Ectodermal cell (in vitro differentiated cells): ENCODE measurements around the gene DSCAML1.

ENCODE experiments used
- H3K27ac ChIP-seq: 2 replicates; pipeline ENCODE4 v1.7.0; 2013; ENCODE audit warnings: mild to moderate bottlenecking, low read depth, low read length; ENCODE audit not compliant: insufficient read depth, poor library complexity, severe bottlenecking
- H3K27me3 ChIP-seq: 2 replicates; pipeline ENCODE4 v1.7.0; 2013; ENCODE audit warnings: mild to moderate bottlenecking, low read length; ENCODE audit not compliant: insufficient read depth, control insufficient read depth, poor library complexity, severe bottlenecking
- H3K36me3 ChIP-seq: one replicate; pipeline ENCODE4 v1.7.0; 2013; ENCODE audit warnings: low read length; ENCODE audit not compliant: control insufficient read depth, insufficient read depth
- H3K4me1 ChIP-seq: one replicate; pipeline ENCODE4 v1.7.0; 2013; ENCODE audit warnings: low read length; ENCODE audit not compliant: control insufficient read depth, insufficient read depth
- H3K4me3 ChIP-seq: 2 replicates; pipeline ENCODE4 v1.7.0; 2013; ENCODE audit warnings: low read depth, low read length, control low read depth; ENCODE audit not compliant: insufficient read depth
- H3K9me3 ChIP-seq: 2 replicates; pipeline ENCODE4 v1.7.0; 2013; ENCODE audit warnings: mild to moderate bottlenecking, low read length, moderate library complexity; ENCODE audit not compliant: control insufficient read depth
- WGBS, 2 experiments: methylation state at CpG; one replicate each; pipeline ENCODE4 v1.1.7; 2013; ENCODE audit warnings: missing lambda C conversion rate in 2 of 2; 5-methylcytosine and 5-hydroxymethylcytosine counted together

Gene DSCAML1

DNA sequence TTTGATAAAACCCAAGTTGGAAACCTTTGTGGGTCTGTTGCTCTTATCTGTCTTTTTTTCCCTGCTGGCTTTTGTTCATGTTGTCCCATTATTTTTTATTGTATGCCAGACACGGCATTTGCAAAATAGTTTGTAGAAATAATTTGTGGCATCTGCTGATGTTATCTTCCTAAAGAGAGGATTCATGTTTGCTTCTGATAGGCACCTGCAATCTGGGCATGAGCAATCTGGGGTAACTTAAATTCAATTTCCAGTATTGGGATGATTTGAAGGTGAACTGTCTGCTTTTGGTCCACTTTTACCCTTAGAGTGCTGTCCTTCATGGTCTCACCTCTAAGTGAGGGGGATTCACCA is 342.5 kb downstream of the DSCAML1 start:
- H3K9me3 ChIP-seq, result no peaks in the 10 kb centered on the region
- H3K4me3 ChIP-seq, result no peak overlapping the region
- H3K4me1 ChIP-seq, result no peaks in the 10 kb centered on the region
- 94 to 100% methylated on average over 1 of the region's 1 CpG for WGBS, 2 experiments
- no peaks in the 10 kb centered on the region for H3K36me3 ChIP-seq
- H3K27me3 ChIP-seq, result no peaks in the 10 kb centered on the region
- H3K27ac ChIP-seq, result no peak overlapping the region

DNA sequence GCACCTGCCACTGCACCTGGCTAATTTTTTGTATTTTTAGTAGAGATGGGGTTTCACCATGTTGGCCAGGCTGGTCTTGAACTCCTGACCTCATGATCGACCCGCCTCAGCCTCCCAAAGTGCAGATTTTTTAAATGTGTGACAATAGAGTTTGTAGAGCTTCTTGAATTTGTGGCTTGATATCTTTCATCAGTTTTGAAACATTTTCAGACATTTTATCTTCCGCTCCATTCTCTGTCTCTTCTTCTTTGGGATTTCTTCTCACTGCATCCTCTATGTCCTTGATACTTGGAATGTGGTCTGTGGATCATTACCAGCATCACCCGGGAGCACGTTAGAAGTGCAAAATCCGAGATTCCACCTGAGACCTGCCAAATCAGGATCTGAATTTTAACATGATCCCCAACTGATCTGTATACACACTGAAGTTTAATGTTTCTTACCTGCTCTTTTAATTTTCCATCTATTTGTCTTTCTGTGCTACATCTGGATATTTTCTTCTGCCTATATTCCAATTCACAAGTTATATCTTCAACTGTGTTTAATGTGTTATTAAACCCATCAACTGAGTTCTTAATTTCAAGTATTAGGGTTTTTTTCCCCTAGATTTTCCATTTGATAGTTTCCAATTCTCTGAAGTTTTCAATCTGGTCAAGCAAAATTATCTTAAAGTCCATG is 343.0 kb downstream of the DSCAML1 start:
- H3K4me3 ChIP-seq, result no peak overlapping the region
- no peaks in the 10 kb centered on the region for H3K27me3 ChIP-seq
- H3K9me3 ChIP-seq, result no peaks in the 10 kb centered on the region
- no peaks in the 10 kb centered on the region for H3K36me3 ChIP-seq
- no peak overlapping the region for H3K27ac ChIP-seq
- WGBS, 2 experiments, result 91 to 94% methylated on average over 6 of the region's 6 CpGs
- no peaks in the 10 kb centered on the region for H3K4me1 ChIP-seq

DNA sequence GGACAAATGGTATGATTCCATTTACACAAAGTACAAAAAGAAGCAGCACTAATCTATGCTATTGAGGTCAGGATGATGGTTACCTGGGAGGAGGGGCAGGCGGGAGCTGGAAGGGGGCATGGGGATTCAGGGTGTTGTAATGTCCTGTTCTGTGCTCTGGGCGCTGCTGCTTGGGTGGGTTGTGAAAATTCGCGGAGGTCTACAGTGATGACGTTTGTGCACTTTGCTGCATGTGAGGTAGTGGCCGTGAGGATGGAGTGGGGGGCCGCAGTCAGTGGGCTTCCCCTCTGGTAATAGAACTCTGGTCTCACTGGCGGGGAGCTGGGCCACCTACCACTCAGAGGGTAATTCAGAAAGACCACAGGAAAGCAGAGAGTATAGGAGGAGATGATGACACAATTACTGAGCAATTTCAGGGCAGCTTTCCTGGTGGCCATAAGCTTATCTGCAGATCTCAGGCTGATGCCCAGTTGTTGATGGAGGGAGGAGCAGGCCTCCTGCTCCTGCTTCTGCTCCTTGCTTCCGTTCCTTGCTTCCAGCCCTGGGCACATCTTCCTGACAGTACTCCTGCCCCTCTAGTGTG is 347.8 kb downstream of the DSCAML1 start:
- 93% methylated on average over 9 of the region's 9 CpGs for WGBS, 2 experiments

DNA sequence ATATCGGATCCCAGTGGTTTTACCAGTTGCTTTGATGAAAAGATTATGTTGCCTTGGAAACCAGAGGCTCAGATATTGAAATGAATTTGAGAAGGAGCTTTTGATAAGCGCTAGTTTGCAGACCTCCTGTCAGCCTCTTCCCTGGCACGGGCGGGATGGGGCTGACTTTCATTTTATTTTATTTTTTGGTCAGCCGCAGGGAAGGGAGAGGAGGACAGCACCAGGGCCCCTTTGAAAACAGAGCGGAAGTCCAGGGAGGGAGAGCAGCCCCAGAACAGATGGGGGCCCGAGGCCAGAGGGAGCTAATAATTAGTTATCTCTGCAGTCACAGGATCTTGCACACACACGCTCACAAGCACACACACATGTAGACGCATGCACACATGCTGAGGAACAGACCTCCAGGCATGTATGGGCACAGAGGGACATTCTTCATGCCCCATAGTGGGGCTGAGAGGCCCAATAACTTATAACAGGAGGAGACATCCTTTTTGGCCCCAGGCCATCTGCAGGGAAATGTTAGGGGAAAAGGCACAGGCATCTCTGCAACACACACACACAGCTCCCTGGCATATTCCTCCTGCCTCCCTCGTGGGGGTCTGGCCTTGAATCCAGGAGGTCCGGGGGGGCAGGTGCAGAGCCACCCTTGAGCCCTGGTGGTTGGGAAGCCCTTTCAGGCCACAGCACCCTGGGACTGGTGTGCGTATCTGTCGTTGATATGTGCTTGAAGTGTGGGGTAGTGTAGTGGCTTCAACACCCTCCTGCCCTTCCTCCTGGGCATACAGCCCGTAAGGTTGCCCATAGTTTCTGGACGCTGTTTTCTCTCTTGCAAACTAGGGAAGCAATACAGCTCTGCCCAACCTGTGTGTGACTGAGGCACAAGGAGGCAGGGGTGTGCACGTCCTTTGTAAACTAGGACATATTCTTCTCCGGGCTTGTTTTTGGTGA is 352.0 kb downstream of the DSCAML1 start:
- WGBS, 2 experiments, result 88 to 89% methylated on average over 17 of the region's 17 CpGs
- no peak overlapping the region for H3K27ac ChIP-seq
- no peaks in the 10 kb centered on the region for H3K9me3 ChIP-seq
- H3K36me3 ChIP-seq, result no peaks in the 10 kb centered on the region
- H3K4me3 ChIP-seq, result no peak overlapping the region
- peaks cover 19% of the 10 kb centered on the region for H3K27me3 ChIP-seq
- H3K4me1 ChIP-seq, result peaks cover 9% of the 10 kb centered on the region

More for the DNA sequence above, 347.8 kb downstream of the DSCAML1 start:
- Histone ChIP-seq H3K9me3 (no peaks in the 10 kb centered on the region), H3K36me3 (no peaks in the 10 kb centered on the region), H3K4me1 (no peaks in the 10 kb centered on the region), H3K27ac (no peak overlapping the region), H3K27me3 (peaks cover 1% of the 10 kb centered on the region), H3K4me3 (no peak overlapping the region)

DNA sequence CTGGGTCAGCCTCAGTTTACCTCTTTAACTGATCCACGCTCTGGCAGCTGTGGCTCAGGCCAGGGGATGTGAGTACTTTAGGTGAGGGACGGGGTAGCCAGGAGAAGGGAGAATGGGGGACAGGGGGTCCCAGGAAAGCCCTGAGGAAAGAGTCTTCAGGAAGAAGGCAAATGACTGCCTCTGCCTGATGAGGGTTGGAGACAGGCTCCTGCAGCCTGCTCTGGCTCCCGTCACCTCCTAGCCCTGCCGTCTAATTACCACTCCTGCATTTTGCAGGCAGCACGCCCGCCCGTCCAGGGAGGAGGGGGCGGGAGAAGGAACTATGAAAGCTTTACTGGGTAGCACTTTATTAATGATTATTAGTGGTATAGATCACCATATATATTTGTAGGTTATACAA is 352.8 kb downstream of the DSCAML1 start:
- Histone ChIP-seq H3K36me3 (no peaks in the 10 kb centered on the region), H3K4me1 (peaks cover 9% of the 10 kb centered on the region), H3K4me3 (no peak overlapping the region), H3K9me3 (no peaks in the 10 kb centered on the region), H3K27ac (no peak overlapping the region), H3K27me3 (peaks cover 19% of the 10 kb centered on the region)
- 79 to 85% methylated on average over 4 of the region's 8 CpGs for WGBS, 2 experiments

DNA sequence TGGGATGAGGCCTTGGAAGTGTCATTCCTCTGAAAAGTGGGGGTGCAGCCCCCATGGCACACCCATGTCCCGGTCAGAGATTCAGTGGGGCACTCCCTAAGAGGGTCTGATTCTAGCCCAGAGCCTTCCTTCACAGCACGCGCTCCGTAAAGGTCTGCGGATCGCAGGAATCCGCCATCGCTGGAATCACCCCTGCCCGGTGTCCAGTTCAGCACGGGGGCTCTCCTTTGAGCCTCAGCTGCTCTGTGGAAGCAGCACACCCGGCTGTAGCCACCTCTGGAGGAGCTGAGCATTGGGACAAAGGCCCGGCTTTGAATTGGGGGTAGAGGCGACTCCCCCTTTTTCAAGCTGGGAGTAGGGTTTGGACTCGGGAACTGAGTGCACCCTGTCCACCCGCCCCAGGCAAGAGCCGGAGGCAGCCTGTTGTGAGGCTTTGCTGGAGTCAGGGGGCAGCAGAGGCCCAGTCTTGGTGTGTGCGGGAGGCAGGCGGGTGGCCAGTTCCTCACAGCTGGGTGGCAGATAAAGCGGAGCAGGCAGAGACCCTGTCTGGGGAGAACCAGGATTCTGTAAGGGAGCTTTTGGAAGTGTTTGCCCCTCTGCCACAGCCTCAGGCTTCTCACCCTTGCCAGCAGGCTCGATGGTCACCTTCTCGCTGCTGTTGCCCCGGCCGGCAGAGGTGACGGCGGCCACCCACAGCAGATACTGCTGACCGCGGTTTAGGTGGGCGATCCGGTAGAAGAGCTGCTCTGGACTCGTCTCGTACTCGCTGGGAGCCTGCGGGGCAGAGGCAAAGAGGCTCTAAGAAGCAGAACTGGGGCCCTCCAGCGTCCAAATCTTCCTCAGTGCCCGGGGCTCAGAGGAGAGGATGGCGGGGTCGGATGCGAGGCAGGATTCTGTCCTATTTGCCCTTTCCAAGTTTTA is 353.5 kb downstream of the DSCAML1 start:
- 62% methylated on average over 38 of the region's 38 CpGs for WGBS, 2 experiments
- Histone ChIP-seq H3K9me3 (no peaks in the 10 kb centered on the region), H3K27me3 (peaks cover 19% of the 10 kb centered on the region), H3K4me3 (no peak overlapping the region), H3K27ac (no peak overlapping the region), H3K36me3 (no peaks in the 10 kb centered on the region), H3K4me1 (peaks cover 9% of the 10 kb centered on the region)

DNA sequence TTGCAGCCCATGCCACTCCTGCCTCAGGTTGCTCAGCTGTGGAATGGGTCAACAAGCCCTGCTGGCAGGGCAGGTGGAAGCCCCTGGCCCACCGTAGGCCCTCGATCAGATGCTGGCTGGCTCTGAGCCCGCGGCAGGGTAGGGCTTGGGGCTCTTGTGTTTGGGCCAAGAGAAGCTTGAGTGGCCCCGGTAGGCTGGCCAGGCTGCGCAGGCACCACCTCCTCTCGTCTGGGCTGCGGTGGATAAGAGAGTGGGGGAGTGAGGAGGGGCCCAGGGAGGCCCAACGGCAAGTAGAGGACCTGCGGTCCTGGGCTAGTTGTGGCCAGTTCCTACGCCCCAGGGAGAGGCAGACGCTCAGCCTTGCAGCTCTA is 354.2 kb downstream of the DSCAML1 start:
- no peak overlapping the region for H3K27ac ChIP-seq
- no peak overlapping the region for H3K4me3 ChIP-seq
- H3K9me3 ChIP-seq, result no peaks in the 10 kb centered on the region
- H3K4me1 ChIP-seq, result peaks cover 9% of the 10 kb centered on the region
- H3K36me3 ChIP-seq, result no peaks in the 10 kb centered on the region
- WGBS, 2 experiments, result 88 to 93% methylated on average over 12 of the region's 12 CpGs
- peaks cover 19% of the 10 kb centered on the region for H3K27me3 ChIP-seq

DNA sequence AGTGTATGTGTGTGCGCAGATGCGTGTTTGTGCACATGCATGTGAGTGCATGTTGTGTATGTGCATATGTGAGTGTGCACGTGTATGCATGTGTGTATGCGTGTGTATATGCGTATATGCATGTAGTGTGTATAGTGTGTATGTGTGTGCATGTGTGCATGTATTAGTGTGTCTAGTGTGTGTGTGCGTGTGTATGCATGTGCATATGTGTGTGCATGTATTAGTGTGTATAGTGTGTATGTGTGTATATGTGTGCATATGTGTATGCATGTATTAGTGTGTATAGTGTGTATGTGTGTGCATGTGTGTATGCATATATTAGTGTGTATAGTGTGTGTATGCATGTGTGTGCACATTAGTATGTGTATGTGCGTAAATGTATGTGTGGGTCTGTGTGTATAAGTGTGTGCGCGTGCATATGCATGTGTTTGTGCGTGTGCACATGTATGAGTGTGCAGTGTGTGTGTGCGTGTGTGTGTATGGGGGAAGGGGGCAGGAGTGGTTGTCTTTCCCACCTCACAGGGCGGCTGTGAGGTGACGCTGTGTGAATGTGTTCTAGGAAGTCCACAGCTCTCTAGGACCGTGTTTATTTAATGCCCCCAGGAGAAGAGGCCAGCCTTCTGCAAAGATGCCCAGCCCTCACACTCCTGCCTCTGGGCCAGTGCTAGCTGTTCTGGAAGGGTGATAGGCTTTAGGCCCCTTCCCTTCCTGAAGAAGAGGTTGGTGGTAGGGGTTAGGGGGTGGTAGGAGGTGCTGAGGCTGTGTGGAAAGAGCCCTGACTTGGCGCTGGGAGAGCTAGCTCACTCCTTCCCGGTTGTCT is 354.8 kb downstream of the DSCAML1 start:
- H3K36me3 ChIP-seq, result no peaks in the 10 kb centered on the region
- peaks cover 9% of the 10 kb centered on the region for H3K4me1 ChIP-seq
- no peak overlapping the region for H3K27ac ChIP-seq
- H3K27me3 ChIP-seq, result peaks cover 19% of the 10 kb centered on the region
- WGBS, 2 experiments, result 88 to 91% methylated on average over 16 of the region's 16 CpGs
- no peaks in the 10 kb centered on the region for H3K9me3 ChIP-seq
- no peak overlapping the region for H3K4me3 ChIP-seq
